ENCODE data around the gene PTRH1. TPM values are rescaled to one million over a fixed set of nuclear protein-coding genes. Genes with fewer than 3 reads are reported as not detected.

The PTRH1 gene
- total and polyA plus RNA-seq, 2 of the 4 experiments (the other 2 are of a cell fraction) = 5.4 to 14.8 TPM

- no peak overlapping the region for H2BK120ac ChIP-seq (ENCODE audit: low read depth, low read length)
- H3K4me1 ChIP-seq (ENCODE audit: control insufficient read depth, insufficient read depth, low read length) = no peaks in the 10 kb centered on the region
- no peaks in the 10 kb centered on the region for H3K9me3 ChIP-seq (ENCODE audit: control insufficient read depth, insufficient read depth, low read length)
- no peaks in the 10 kb centered on the region for H4K20me1 ChIP-seq (ENCODE audit: insufficient read depth, low read length)
- H3K27ac ChIP-seq (ENCODE audit: insufficient read depth, low read length) = no peak overlapping the region
- no peak overlapping the region for H3K56ac ChIP-seq (ENCODE audit: extremely low read depth, insufficient read depth, low read length)
- no peak for TF ChIP-seq USF2 (IDR thresholded peaks at IDR 0.05; ENCODE audit: low read depth, low read length)
- no peak for TF ChIP-seq ELK1 (IDR thresholded peaks at IDR 0.05; ENCODE audit: borderline replicate concordance, low read depth, low read length)
- TF ChIP-seq NFE2L2 (IDR thresholded peaks at IDR 0.05; ENCODE audit: low read depth, low read length) = no peak
- TF ChIP-seq CHD1 (IDR thresholded peaks at IDR 0.05; ENCODE audit: low read depth, low read length) = no peak
- no peak for TF ChIP-seq CEBPB (IDR thresholded peaks at IDR 0.05; ENCODE audit: low read depth, low read length)
- TF ChIP-seq RFX5 (IDR thresholded peaks at IDR 0.05; ENCODE audit: low read depth, low read length) = no peak
- TF ChIP-seq CTCF (conservative IDR thresholded peaks at IDR 0.05; ENCODE audit: low read depth, low read length) = no peak
- TF ChIP-seq RAD21 (IDR thresholded peaks at IDR 0.05; ENCODE audit: low read length) = no peak
- no peak for TF ChIP-seq BHLHE40 (IDR thresholded peaks at IDR 0.05; ENCODE audit: low read depth, low read length)
- no peaks in the 10 kb centered on the region for H3K27me3 ChIP-seq (ENCODE audit: control insufficient read depth, insufficient read depth, low read length)
- H3K4ac ChIP-seq (ENCODE audit: low read depth, low read length) = no peak overlapping the region
- H2AFZ ChIP-seq (replicated peaks; ENCODE audit: low read length, poor library complexity) = no peak overlapping the region
- peaks cover 33% of the 10 kb centered on the region for H3K36me3 ChIP-seq (ENCODE audit: control insufficient read depth, insufficient read depth, low read length)
- DNase-seq = no peak
- no TSS peak for BruUV-seq (replicated peaks)
- H3K14ac ChIP-seq (replicated peaks; ENCODE audit: low read depth, low read length) = no peak overlapping the region
- H3K18ac ChIP-seq (ENCODE audit: low read depth, low read length) = no peak overlapping the region
- no peak overlapping the region for H2BK15ac ChIP-seq (ENCODE audit: low read depth, low read length)
- in situ Hi-C loops (cut with MboI; ENCODE audit: low sequenced_read_pairs) (no loop called here), intact Hi-C loops (cut with micrococcal nuclease) (no loop called here), dilution Hi-C loops (cut with HindIII; ENCODE audit: low sequenced_read_pairs, unreplicated experiment) (no loop called here)
- H2BK20ac ChIP-seq (ENCODE audit: low read depth, low read length) = no peak overlapping the region
- no peak overlapping the region for H4K8ac ChIP-seq (ENCODE audit: low read depth in 2 of 2, low read length in 2 of 2)
- H3K9me1 ChIP-seq (ENCODE audit: insufficient read depth, low read length) = peaks cover 6% of the 10 kb centered on the region; the same call in 1 of the 2 replicates
- POLR2A ChIA-PET (ENCODE audit: unreplicated experiment) = no interaction called here
- H3K4me3 ChIP-seq (ENCODE audit: insufficient read depth, low read depth, low read length) = no peak overlapping the region
- H4K5ac ChIP-seq (ENCODE audit: low read depth, low read length) = no peak overlapping the region
- no peak for ATAC-seq (ENCODE audit: low read depth)
- no peak overlapping the region for H3K9ac ChIP-seq (ENCODE audit: low read depth, low read length)
- H2AK9ac ChIP-seq (replicated peaks; ENCODE audit: low read depth, low read length, poor library complexity) = no peak overlapping the region
- H2AK5ac ChIP-seq (ENCODE audit: low read depth, low read length) = no peak overlapping the region
- H3K23ac ChIP-seq (ENCODE audit: low read depth, low read length) = no peak overlapping the region
- H3K79me1 ChIP-seq (ENCODE audit: low read depth in 1 of 2, low read length in 2 of 2) = no peaks in the 10 kb centered on the region
- H3K4me2 ChIP-seq (ENCODE audit: low read depth, low read length) = no peak overlapping the region
- no peak overlapping the region for H2BK5ac ChIP-seq (ENCODE audit: low read depth, low read length, poor library complexity, severe bottlenecking)
- H4K91ac ChIP-seq (ENCODE audit: insufficient read depth, low read depth, low read length) = no peak overlapping the region
- CTCF ChIA-PET = no interaction called here
- WGBS, 2 experiments (ENCODE audit: extremely low coverage in 2 of 2, insufficient read length in 1 of 2) = 91% methylated on average over 9 of the region's 20 CpGs; no CpG with 5 or more reads in 1 of the 2 experiments
Measured at GRCh38 chr9:127692071-127692470, 23.4 kb downstream of the PTRH1 start.

All from IMR-90 (cell line).